A549 (cell line): Measurements from ENCODE around the gene DIO1.

Experiments
- BHLHE40 ChIP-seq: IDR thresholded peaks from 2 replicates; pipeline ENCODE4 v1.6.1; 2012; ENCODE audit warnings: low read depth, low read length, inconsistent platforms
- CTCF ChIP-seq: fragments of >200 bp; sonication (Bioruptor Twin); formaldehyde crosslinking; IDR thresholded peaks from 3 replicates; pipeline ENCODE4 v1.5.1; 2016
- HOXA7 ChIP-seq: fragments of 250-450 bp; sonication (Bioruptor Pico); IDR thresholded peaks from 2 replicates; pipeline ENCODE4 v1.5.0; 2020; ENCODE audit warnings: mild to moderate bottlenecking, moderate library complexity
- JUN ChIP-seq, 2 experiments: fragments of >200 bp; sonication (Bioruptor Twin); formaldehyde crosslinking; IDR thresholded peaks; 2 replicates in 1 of 2; 3 replicates in 1 of 2; pipeline ENCODE4 v1.6.1; 2016 to 2017
- KDM5A ChIP-seq: fragments of 200-600 bp; sonication (generic); IDR thresholded peaks from 2 replicates; pipeline ENCODE4 v1.6.1; 2016; ENCODE audit warnings: antibody characterized with exemption, mild to moderate bottlenecking
- MAX ChIP-seq: IDR thresholded peaks from 2 replicates; pipeline ENCODE4 v1.6.1; 2012
- NPAS2 ChIP-seq: fragments of 250-450 bp; sonication (Bioruptor Pico); IDR thresholded peaks from 2 replicates; pipeline ENCODE4 v1.8.0; 2022; ENCODE audit warnings: mild to moderate bottlenecking, moderate library complexity, borderline replicate concordance
- POLR2A ChIP-seq: IDR thresholded peaks from 2 replicates; pipeline ENCODE4 v1.6.1; 2012; ENCODE audit warnings: mild to moderate bottlenecking, low read length
- REST ChIP-seq: fragments of 200-600 bp; sonication (generic); IDR thresholded peaks from 2 replicates; pipeline ENCODE4 v1.6.1; 2016; ENCODE audit warnings: antibody characterized with exemption, mild to moderate bottlenecking, moderate library complexity
- SMC3 ChIP-seq: fragments of >200 bp; sonication (Bioruptor Twin); formaldehyde crosslinking; IDR thresholded peaks from 3 replicates; pipeline ENCODE4 v1.6.1; 2018; ENCODE audit warnings: inconsistent platforms
- ZC3H11A ChIP-seq: fragments of 450-650 bp; IDR thresholded peaks from 2 replicates; pipeline ENCODE4 v1.6.1; 2014; ENCODE audit warnings: antibody characterized with exemption, mild to moderate bottlenecking
- ZFP36 ChIP-seq: fragments of 450-650 bp; IDR thresholded peaks from 2 replicates; pipeline ENCODE4 v1.6.1; 2014; ENCODE audit warnings: borderline replicate concordance; ENCODE audit not compliant: partially characterized antibody

- TF ChIP-seq ZFP36 (no peak), CTCF (no peak), HOXA7 (CRISPR knock-in tag) (no peak), MAX (no peak), REST (no peak), POLR2A (no peak), ZC3H11A (no peak), BHLHE40 (no peak), JUN (IDR thresholded peaks at IDR 0.05) (no peak), SMC3 (no peak), NPAS2 (no peak), KDM5A (no peak)
Observed at GRCh38 chr1:53905509-53905908, 11.5 kb downstream of the DIO1 start.
